Cardiac fibroblast (primary cell): ENCODE data around the gene NR2C2AP.

ENCODE experiments used
- DNase-seq, 2 donors: peaks; one replicate each; pipeline versions ENCODE4 v3.0.0 to v3.0.0-alpha.2; 2010; ENCODE audit warnings: low read depth in 2 of 2
- H3K4me3 ChIP-seq, 2 donors: replicated peaks in 1 of 2; 1 replicate in 1 of 2; 2 replicates in 1 of 2; pipeline ENCODE4 v1.5.1; 2011; ENCODE audit warnings: low read depth in 2 of 2, low read length in 2 of 2, mild to moderate bottlenecking in 2 of 2, moderate library complexity in 1 of 2
- CTCF ChIP-seq: IDR thresholded peaks from one replicate; pipeline ENCODE4 v1.5.1; 2011; ENCODE audit warnings: low read depth, mild to moderate bottlenecking, low read length, inconsistent platforms

The NR2C2AP gene

GRCh38 chr19:19211499-19212420 lies 8.5 kb upstream of the NR2C2AP start, which contains the start of gene NCAN:
NCAN (plus strand) TSS chr19:19211958; CDS start chr19:19216954, 4,996 bp downstream.
- no peak for DNase-seq
- H3K4me3 ChIP-seq: no peak within 1 kb of the TSS
- no peak for TF ChIP-seq CTCF

- no peak overlapping the region for H3K4me3 ChIP-seq
- no peak for TF ChIP-seq CTCF
- DNase-seq: no peak
Measured at GRCh38 chr19:19209372-19209771, 6.2 kb upstream of the NR2C2AP start.

GRCh38 chr19:19207637-19208572 lies 4.7 kb upstream of the NR2C2AP start:
- DNase-seq: no peak
- H3K4me3 ChIP-seq: no peak overlapping the region
- TF ChIP-seq CTCF: no peak

GRCh38 chr19:19206938-19207337 lies 3.7 kb upstream of the NR2C2AP start:
- DNase-seq: no peak
- H3K4me3 ChIP-seq: no peak overlapping the region
- no peak for TF ChIP-seq CTCF

GRCh38 chr19:19205416-19206410 lies 2.5 kb upstream of the NR2C2AP start:
- no peak for DNase-seq
- no peak overlapping the region for H3K4me3 ChIP-seq
- no peak for TF ChIP-seq CTCF

GRCh38 chr19:19204181-19204580 lies 967 bp upstream of the NR2C2AP start:
- TF ChIP-seq CTCF: no peak
- DNase-seq: no peak
- H3K4me3 ChIP-seq: no peak overlapping the region
